Measurements from ENCODE around the gene MPPED1. TPM values are rescaled to one million over a fixed set of nuclear protein-coding genes. Genes with fewer than 3 reads are reported as not detected.

MPPED1 gene
- total and polyA plus RNA-seq, 2 donors (not counting 1 experiment from before 2014, with no cell fraction given), result 0.13 TPM; not detected in 1

- no peak for TF ChIP-seq CTCF (IDR thresholded peaks at IDR 0.05)
- TF ChIP-seq EZH2 (IDR thresholded peaks at IDR 0.05; ENCODE audit: borderline replicate concordance, insufficient read depth, low read depth, low read length, poor library complexity, severe bottlenecking), result no peak
- peaks cover 18% of the 10 kb centered on the region for H3K27me3 Mint-ChIP-seq
- Histone ChIP-seq H3K27me3 (replicated peaks in 1 of 4; ENCODE audit: control extremely low read depth in 1 of 4, control insufficient read depth in 3 of 4, insufficient read depth in 4 of 4, low read length in 3 of 4) (no peaks in the 10 kb centered on the region), H2AFZ (ENCODE audit: insufficient read depth, low read depth, low read length, poor library complexity, severe bottlenecking) (no peak overlapping the region), H3K4me2 (replicated peaks; ENCODE audit: low read depth, low read length, poor library complexity, severe bottlenecking) (no peak overlapping the region), H3K27ac (ENCODE audit: low read length in 2 of 2) (no peak overlapping the region), H3K79me2 (ENCODE audit: control insufficient read depth, insufficient read depth, low read length) (no peaks in the 10 kb centered on the region), H3K9me3 (ENCODE audit: control extremely low read depth in 1 of 3, control insufficient read depth in 2 of 3, insufficient read depth in 1 of 3, low read length in 2 of 3) (peaks cover 0 to 9% (median 0%) of the 10 kb centered on the region in 3 donors), H3K4me1 (ENCODE audit: control insufficient read depth in 2 of 2, insufficient read depth in 2 of 2, low read length in 2 of 2) (no peaks in the 10 kb centered on the region), H3K36me3 (replicated peaks in 1 of 2; ENCODE audit: control extremely low read depth in 1 of 2, control insufficient read depth in 1 of 2, extremely low read depth in 1 of 2, insufficient read depth in 2 of 2, low read length in 1 of 2) (no peaks in the 10 kb centered on the region), H3K4me3 (ENCODE audit: control extremely low read depth in 1 of 5, extremely low read depth in 1 of 5, insufficient read depth in 1 of 5, low read depth in 2 of 5, low read length in 4 of 5) (no peak overlapping the region), H4K20me1 (ENCODE audit: control insufficient read depth, insufficient read depth, low read length, poor library complexity, severe bottlenecking) (no peaks in the 10 kb centered on the region), H3K9ac (ENCODE audit: low read length) (no peak overlapping the region)
- intact Hi-C loops (cut with micrococcal nuclease), result no loop called here
- no peak overlapping the region for H3K27ac Mint-ChIP-seq
- WGBS (ENCODE audit: insufficient coverage), result 100% methylated on average over 6 of the region's 7 CpGs
- POLR2A ChIA-PET, result no interaction called here
- H3K4me3 Mint-ChIP-seq, result no peak overlapping the region
- H3K9me3 Mint-ChIP-seq (ENCODE audit: insufficient read depth), result no peaks in the 10 kb centered on the region
- CTCF ChIA-PET, result no interaction called here
- DNase-seq, result no peak
- H3K4me1 Mint-ChIP-seq, result no peaks in the 10 kb centered on the region
- ATAC-seq (ENCODE audit: low read depth), result no peak
These were observed 123.5 kb downstream of the MPPED1 start for GRCh38 chr22:43535336-43535735.

GRCh38 chr22:43535741-43536140, 123.9 kb downstream of the MPPED1 start:
- Mint-ChIP-seq H3K27me3 (peaks cover 18% of the 10 kb centered on the region), H3K9me3 (ENCODE audit: insufficient read depth) (no peaks in the 10 kb centered on the region), H3K4me1 (no peaks in the 10 kb centered on the region), H3K27ac (no peak overlapping the region), H3K4me3 (no peak overlapping the region)
- H3K27ac ChIP-seq (ENCODE audit: low read length in 2 of 2), result no peak overlapping the region
- H4K20me1 ChIP-seq (ENCODE audit: control insufficient read depth, insufficient read depth, low read length, poor library complexity, severe bottlenecking), result no peaks in the 10 kb centered on the region
- H2AFZ ChIP-seq (ENCODE audit: insufficient read depth, low read depth, low read length, poor library complexity, severe bottlenecking), result no peak overlapping the region
- ChIA-PET POLR2A (no interaction called here), CTCF (no interaction called here)
- no peaks in the 10 kb centered on the region for H3K4me1 ChIP-seq (ENCODE audit: control insufficient read depth in 2 of 2, insufficient read depth in 2 of 2, low read length in 2 of 2)
- H3K9me3 ChIP-seq (ENCODE audit: control extremely low read depth in 1 of 3, control insufficient read depth in 2 of 3, insufficient read depth in 1 of 3, low read length in 2 of 3), result peaks cover 0 to 9% (median 0%) of the 10 kb centered on the region in 3 donors
- 80% methylated on average over 4 of the region's 5 CpGs for WGBS (ENCODE audit: insufficient coverage)
- no peak overlapping the region for H3K4me3 ChIP-seq (ENCODE audit: control extremely low read depth in 1 of 5, extremely low read depth in 1 of 5, insufficient read depth in 1 of 5, low read depth in 2 of 5, low read length in 4 of 5)
- TF ChIP-seq CTCF (IDR thresholded peaks at IDR 0.05) (no peak), EZH2 (IDR thresholded peaks at IDR 0.05; ENCODE audit: borderline replicate concordance, insufficient read depth, low read depth, low read length, poor library complexity, severe bottlenecking) (no peak)
- DNase-seq, result no peak
- no peak overlapping the region for H3K4me2 ChIP-seq (replicated peaks; ENCODE audit: low read depth, low read length, poor library complexity, severe bottlenecking)
- H3K9ac ChIP-seq (ENCODE audit: low read length), result no peak overlapping the region
- ATAC-seq (ENCODE audit: low read depth), result no peak
- no peaks in the 10 kb centered on the region for H3K79me2 ChIP-seq (ENCODE audit: control insufficient read depth, insufficient read depth, low read length)
- H3K27me3 ChIP-seq (replicated peaks in 1 of 4; ENCODE audit: control extremely low read depth in 1 of 4, control insufficient read depth in 3 of 4, insufficient read depth in 4 of 4, low read length in 3 of 4), result peaks cover 0 to 2% (median 0%) of the 10 kb centered on the region in 4 experiments
- intact Hi-C loops (cut with micrococcal nuclease), result no loop called here
- no peaks in the 10 kb centered on the region for H3K36me3 ChIP-seq (replicated peaks in 1 of 2; ENCODE audit: control extremely low read depth in 1 of 2, control insufficient read depth in 1 of 2, extremely low read depth in 1 of 2, insufficient read depth in 2 of 2, low read length in 1 of 2)

Data from B cell (primary cell).